Suppressor macrophage treated with lipopolysaccharide for 4 hours (primary cell): ENCODE measurements around the gene SLC16A11.
"Not testable (repeated sequence)": the region's sequence is repeated elsewhere in the genome, so short reads cannot be mapped to it uniquely, and the experiment has no call there.

Source experiments
- DNase-seq: peaks from one replicate; pipeline ENCODE4 v3.0.0-alpha.2; 2020

Gene SLC16A11

DNA sequence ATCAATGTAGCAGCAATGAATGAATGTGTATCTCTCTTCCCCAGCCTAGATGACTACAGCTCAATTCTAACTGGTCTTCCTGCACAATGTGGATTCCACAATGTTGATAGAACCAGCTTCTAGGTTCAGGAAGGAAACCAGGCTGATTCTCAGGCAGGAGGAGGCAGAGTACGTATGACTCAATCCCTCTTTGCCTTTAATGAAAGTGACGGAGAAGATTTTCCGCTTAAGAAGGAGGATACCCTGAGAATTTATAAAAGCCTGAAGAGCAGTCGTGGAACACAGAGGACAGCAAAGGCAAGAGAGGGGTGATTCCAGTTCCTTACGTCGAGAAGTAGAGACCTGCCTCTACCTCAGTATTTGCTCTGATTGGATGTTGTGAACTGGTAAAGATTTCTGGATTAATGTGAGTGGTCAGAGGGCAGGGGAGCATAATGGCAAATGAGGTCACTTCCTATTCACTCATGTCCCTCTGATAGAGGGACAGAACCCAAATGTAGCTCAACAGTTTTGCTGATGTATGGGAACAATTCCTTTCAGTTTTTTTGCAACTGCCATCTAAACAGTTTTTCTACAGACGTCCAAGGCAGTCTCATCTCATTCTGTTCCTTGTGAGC is 15.0 kb upstream of the SLC16A11 start:
- DNase-seq = peak; percentile 43

DNA sequence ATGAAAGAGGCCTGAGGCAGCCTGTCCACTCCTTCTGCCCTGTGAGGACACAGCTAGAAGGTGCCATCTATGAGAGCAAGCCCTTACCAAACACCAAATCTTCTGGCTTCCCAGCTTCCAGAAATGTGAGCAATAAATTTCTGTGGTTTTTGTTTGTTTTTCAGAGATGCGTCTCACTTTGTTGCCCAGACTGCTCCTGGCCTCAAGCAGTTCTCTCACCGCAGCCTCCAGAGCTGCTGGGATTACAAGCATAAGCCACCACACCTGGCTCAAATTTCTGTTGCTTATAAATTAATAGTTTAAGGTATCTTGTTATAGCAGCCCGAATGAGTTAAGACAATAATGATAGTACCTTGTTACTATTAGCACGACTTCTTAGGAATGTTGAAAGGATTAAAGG is 12.5 kb upstream of the SLC16A11 start:
- no peak for DNase-seq

DNA sequence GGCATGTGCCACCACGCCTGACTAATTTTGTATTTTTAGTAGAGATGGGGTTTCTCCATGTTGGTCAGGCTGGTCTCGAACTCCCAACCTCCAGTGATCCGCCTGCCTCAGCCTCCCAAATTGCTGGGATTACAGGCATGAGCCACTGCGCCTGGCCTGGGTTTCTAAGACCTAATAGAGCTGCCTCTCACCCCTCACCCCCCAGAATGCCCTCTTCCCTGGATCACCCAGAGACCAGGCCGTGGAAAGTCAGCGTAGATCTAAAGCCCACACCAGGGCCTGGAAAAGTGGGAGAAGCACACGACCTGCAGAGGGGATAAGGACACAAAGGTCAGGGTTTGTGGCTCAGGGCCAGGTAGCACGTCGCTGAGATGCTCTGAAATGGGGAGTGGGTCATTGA is 6.7 kb upstream of the SLC16A11 start:
- not testable (repeated sequence) for DNase-seq

- DNase-seq = no peak
These were observed 5.1 kb upstream of the SLC16A11 start for GRCh38 chr17:7048968-7049367.

GRCh38 chr17:7047566-7047965 is 3.7 kb upstream of the SLC16A11 start:
- no peak for DNase-seq

DNA sequence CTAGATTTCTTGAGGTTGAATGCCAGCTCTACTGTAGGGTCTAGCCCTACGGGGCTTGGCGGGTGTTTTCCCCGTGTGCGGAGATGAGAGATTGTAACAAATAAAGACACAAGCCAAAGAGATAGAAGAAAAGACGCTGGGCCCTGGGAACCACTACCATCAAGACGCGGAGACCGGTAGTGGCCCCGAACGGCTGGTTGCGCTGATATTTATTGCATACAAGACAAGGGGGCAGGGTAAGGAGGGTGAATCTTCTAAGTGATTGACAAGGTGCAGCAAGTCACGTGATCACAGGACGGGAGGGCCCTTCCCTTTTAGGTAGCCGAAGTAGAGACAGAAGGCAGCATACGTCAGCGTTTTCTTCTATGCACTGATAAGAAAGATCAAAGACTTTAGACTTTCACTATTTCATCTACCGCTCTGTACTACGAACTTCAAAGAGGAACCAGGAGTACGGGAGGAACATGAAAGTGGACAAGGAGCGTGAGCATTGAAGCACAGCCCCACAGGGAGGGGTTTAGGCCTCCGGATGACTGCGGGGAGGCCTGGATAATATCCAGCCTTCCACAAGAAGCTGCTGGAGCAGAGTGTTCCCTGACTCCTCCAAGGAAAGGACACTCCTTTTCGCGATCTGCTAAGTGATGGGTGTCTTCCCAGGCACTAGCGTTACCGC is 3.0 kb upstream of the SLC16A11 start:
- not testable (repeated sequence) for DNase-seq

DNA sequence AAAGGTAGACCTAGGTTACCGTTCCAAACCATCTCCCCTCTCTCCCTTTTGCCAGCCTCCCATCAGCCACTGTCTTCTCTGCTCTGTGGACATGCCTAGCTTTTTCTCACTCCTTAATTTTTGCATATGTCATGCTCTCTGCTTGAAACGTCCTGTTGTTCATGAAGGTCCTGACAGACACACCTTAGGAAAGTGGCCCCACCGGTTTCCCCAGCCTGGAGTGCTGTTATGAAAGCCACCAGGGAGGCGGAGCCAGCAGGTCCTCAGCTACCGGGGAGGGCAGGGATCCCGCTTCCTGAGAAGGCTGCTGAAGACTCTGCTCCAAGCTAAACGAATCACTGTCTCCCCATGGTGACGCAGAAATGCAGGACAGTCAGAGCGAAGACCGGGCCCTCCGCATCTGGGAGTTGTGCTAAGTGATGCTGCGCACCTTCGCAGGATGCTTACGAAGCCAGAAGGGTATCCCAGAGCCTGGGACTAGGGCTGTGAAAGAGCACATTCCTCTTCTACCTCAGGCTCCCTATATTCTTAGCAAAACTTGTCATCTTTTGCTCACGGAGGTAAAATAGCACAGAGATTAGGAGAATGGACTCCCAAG is 2.3 kb upstream of the SLC16A11 start:
- DNase-seq = no peak

GRCh38 chr17:7045492-7046126 is 1.7 kb upstream of the SLC16A11 start:
- peak; percentile 82 for DNase-seq

DNA sequence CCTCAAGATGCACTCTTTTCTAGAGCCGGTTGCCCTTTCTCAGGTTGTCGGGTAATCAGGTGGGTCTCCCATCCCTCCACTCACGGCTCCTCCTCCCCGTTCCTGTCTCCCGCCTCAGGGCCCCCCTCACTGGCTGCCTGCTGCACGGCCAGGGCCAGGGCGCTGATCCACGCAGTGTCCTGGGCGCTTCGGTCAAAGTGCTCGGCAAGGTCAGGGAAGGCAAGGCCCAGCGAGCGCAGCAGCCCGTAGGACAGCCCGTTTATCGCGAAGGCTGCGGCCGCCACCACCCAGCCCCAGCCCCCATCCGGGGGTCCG is 753 bp downstream of the SLC16A11 start:
- no peak for DNase-seq

- no peak for DNase-seq
These were observed 1.3 kb downstream of the SLC16A11 start for GRCh38 chr17:7042501-7043181.

DNA sequence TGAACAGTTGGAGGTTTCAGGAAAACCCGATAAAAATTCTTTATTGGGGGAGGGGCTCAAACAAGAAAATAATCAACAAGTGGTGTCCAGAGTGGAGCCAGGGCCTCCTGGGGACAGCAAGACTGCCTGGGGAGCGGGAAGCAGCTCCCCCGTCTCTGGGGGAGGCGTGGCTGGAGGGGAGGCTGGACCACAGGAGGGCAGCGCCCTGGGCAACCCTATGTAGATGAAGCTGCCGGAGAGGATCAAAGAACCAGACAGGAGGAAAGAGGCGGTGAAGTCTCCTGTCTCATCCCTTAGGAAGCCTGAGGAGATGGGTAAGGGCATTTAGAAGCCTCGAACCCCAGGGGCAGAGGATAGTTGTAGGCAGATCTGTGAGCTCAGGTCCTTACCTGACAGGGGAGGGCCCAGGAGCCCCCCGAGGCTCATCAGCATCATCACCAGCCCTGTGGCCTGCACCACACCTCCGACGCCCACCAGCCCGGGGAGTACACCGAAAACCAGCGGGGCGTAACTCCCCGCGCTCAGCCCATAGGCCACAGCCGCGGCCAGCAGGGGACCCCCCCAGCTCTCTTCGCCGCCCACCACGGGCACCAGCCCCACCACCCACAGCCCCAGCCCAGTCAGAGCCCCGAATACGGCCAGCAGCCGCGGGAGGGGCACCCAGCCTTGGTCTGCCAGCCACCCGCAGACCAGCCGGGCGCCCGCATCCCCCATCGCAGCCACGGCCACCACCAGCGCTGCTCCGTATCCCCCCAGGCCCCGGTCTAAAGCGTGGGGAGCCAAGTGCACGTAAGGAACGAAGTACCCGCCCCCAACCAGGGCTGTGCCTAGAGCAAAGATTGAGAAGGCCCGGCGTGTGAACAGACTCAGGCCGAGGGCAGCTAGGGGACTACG is 2.0 kb downstream of the SLC16A11 start:
- DNase-seq = no peak

DNA sequence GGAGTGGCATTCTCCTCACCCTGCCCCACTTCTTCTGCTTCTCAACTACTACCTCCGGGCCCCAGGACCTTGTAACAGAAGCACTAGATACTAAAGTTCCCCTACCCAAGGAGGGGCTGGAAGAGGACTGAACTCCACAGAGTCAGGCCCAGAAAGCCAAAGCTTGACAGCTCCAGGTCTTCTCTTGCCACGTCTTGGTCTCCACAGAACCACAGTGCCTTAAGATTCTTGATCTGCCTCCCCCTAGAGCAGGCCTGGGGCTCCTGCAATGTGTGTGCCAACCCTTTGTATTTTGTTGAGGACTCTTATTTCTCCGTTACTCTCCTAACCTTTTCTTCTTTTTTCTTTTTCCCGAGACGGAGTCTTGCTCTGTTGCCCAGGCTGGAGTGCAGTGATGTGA is 4.1 kb downstream of the SLC16A11 start:
- no peak for DNase-seq

GRCh38 chr17:7038025-7038862 is 5.6 kb downstream of the SLC16A11 start:
- DNase-seq = no peak

- DNase-seq = peak; percentile 95
These were observed 8.1 kb downstream of the SLC16A11 start, which contains the start of gene SLC16A13 for GRCh38 chr17:7035591-7036368. Gene SLC16A13, plus strand, starts transcription at chr17:7036015. Its CDS starts 368 bp downstream, at chr17:7036383.

- DNase-seq = no peak
These were observed 8.8 kb downstream of the SLC16A11 start for GRCh38 chr17:7034955-7035590.

DNA sequence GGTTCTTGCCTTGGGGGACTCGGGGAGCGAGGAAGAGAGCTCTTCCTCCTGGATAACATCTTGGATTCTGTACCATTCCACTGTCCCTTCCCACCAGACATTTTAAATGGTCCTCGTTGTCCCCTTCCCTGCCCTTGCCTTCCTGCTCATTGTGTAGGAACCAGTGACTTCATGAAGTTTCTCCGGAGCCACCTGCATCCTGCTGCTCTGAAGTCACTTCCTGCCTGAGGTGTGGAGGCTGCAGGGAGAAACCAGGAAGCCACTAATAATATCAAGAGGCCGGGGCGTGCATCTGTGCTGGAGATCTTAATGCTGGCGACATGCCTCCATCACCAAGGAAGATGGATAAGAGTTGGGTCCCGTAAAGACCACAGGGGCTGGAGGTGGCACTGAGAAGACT is 14.2 kb downstream of the SLC16A11 start:
- no peak for DNase-seq

DNA sequence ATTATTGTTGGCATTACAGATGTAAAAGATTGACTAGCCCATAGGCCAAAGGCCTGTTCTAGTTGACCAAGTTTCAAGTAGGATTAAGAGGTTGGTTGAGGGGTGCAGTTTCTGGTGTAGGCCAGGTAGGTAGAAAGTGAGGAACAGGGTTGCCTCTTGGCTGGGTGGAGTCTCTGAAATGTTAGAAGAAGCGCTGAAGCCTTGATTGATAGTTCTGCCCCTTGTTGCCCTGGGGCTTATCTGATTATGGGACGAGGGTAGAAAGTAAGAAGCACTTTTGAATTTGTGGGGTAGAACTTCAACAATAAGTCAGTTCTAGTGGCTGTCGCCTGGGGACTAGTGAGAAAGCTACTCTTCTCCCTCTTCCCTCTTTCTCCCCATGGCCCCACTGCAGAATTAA is 14.8 kb downstream of the SLC16A11 start:
- no peak for DNase-seq

- no peak for DNase-seq
These were observed 16.6 kb downstream of the SLC16A11 start for GRCh38 chr17:7027335-7027734.

DNA sequence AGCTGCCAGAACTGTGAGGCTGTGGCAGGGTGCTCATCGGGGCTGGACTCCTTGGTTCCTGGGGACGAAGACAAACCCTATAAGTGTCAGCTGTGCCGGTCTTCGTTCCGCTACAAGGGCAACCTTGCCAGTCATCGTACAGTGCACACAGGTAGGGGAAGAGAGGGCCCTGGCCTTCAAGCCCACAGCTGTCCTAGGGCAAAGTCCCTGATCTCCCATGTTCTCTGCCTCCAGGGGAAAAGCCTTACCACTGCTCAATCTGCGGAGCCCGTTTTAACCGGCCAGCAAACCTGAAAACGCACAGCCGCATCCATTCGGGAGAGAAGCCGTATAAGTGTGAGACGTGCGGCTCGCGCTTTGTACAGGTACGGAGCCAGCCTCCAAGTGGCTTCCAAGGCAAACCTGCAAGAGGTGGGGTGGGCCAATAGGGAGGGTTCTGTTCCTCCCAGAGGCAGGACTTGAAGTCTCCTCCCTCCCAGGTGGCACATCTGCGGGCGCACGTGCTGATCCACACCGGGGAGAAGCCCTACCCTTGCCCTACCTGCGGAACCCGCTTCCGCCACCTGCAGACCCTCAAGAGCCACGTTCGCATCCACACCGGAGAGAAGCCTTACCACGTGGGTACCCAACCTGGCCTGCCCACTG is 17.3 kb downstream of the SLC16A11 start:
- no peak for DNase-seq

DNA sequence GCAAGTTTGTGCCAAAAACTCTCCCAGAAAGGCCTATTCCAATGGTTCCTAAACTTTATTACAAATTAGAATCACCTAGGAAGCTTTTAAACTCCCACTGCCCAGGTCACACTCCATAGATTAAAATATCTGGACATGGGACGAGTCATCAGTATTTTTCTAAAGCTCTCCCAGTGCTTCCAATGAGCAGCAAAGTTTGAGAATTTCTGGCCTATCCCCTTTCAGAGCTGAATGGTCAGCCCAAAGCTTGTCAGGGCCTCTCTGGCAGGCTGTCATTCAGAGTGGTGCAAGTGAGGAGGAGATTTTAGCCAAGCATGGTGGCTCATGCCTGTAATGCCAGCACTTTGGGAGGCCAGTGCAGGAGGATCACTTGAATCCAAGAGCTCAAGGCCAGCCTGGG is 18.6 kb downstream of the SLC16A11 start:
- DNase-seq = no peak
